ENCODE measurements around the gene ABCA9.
A peak's percentile ranks its signal among the peaks of the same experiment; 100 is the strongest.
"Not testable (repeated sequence)": the region's sequence is repeated elsewhere in the genome, so short reads cannot be mapped to it uniquely, and the experiment has no call there.

Gene ABCA9

GRCh38 chr17:69071233-69071586 is 10.5 kb upstream of the ABCA9 start:
- not testable (repeated sequence) for H3K4me3 ChIP-seq (ENCODE audit: insufficient read depth in 1 of 2, low read depth in 1 of 2, low read length in 2 of 2); H2BK5ac ChIP-seq (ENCODE audit: low read depth, low read length, poor library complexity, severe bottlenecking); H3K4me2 ChIP-seq (ENCODE audit: low read length, poor library complexity, severe bottlenecking); H3K79me1 ChIP-seq (replicated peaks; ENCODE audit: low read length, poor library complexity, severe bottlenecking); H2BK12ac ChIP-seq (ENCODE audit: low read length in 2 of 2); H4K8ac ChIP-seq (ENCODE audit: low read length); H3K9ac ChIP-seq (ENCODE audit: low read length); H3K4ac ChIP-seq (ENCODE audit: low read depth in 1 of 2, low read length in 2 of 2); H3K23ac ChIP-seq (ENCODE audit: low read length in 2 of 2); H4K91ac ChIP-seq (ENCODE audit: low read length); H2BK15ac ChIP-seq (ENCODE audit: low read depth, poor library complexity, severe bottlenecking); DNase-seq; H2BK120ac ChIP-seq (ENCODE audit: low read depth, low read length); H3K27ac ChIP-seq (ENCODE audit: low read length, poor library complexity, severe bottlenecking); H3K4me1 ChIP-seq (ENCODE audit: control insufficient read depth, insufficient read depth, low read depth, low read length); H2AK5ac ChIP-seq (ENCODE audit: low read length, severe bottlenecking); H2AFZ ChIP-seq (ENCODE audit: low read depth, low read length); H3K27me3 ChIP-seq (ENCODE audit: control insufficient read depth in 1 of 2, insufficient read depth in 1 of 2, low read length in 2 of 2); H3K18ac ChIP-seq (ENCODE audit: low read depth in 1 of 2, low read length in 2 of 2); H3K14ac ChIP-seq (ENCODE audit: low read length in 2 of 2)
- H3K36me3 ChIP-seq (ENCODE audit: control insufficient read depth in 1 of 2, insufficient read depth in 2 of 2, low read depth in 1 of 2, low read length in 2 of 2): peaks cover 0 to 33% of the 10 kb centered on the region in 2 experiments
- peaks cover 14% of the 10 kb centered on the region for H3K9me3 ChIP-seq (ENCODE audit: control insufficient read depth, low read length)
- 81% methylated on average over 4 of the region's 4 CpGs for WGBS

GRCh38 chr17:69070378-69071232 is 9.9 kb upstream of the ABCA9 start:
- DNase-seq; H3K4me1 ChIP-seq (ENCODE audit: control insufficient read depth, insufficient read depth, low read depth, low read length); H3K27ac ChIP-seq (ENCODE audit: low read length, poor library complexity, severe bottlenecking); H3K23ac ChIP-seq (ENCODE audit: low read length in 2 of 2); H3K4me2 ChIP-seq (ENCODE audit: low read length, poor library complexity, severe bottlenecking); H3K9ac ChIP-seq (ENCODE audit: low read length); H2BK120ac ChIP-seq (ENCODE audit: low read depth, low read length); H4K91ac ChIP-seq (ENCODE audit: low read length); H3K4me3 ChIP-seq (ENCODE audit: insufficient read depth in 1 of 2, low read depth in 1 of 2, low read length in 2 of 2); H3K79me1 ChIP-seq (replicated peaks; ENCODE audit: low read length, poor library complexity, severe bottlenecking); H3K27me3 ChIP-seq (ENCODE audit: control insufficient read depth in 1 of 2, insufficient read depth in 1 of 2, low read length in 2 of 2); H3K9me3 ChIP-seq (ENCODE audit: control insufficient read depth, low read length); H2BK5ac ChIP-seq (ENCODE audit: low read depth, low read length, poor library complexity, severe bottlenecking); H2AK5ac ChIP-seq (ENCODE audit: low read length, severe bottlenecking): not testable (repeated sequence)
- Histone ChIP-seq H4K8ac (ENCODE audit: low read length) (peak overlapping the region; percentile 60), H3K14ac (ENCODE audit: low read length in 2 of 2) (peak overlapping the region in 1 of 2 experiments; percentile 90), H2BK15ac (ENCODE audit: low read depth, poor library complexity, severe bottlenecking) (peak overlapping the region; percentile 7), H2AFZ (ENCODE audit: low read depth, low read length) (peak overlapping the region; percentile 18), H2BK12ac (ENCODE audit: low read length in 2 of 2) (peak overlapping the region in 1 of 2 experiments; percentile 52), H3K4ac (ENCODE audit: low read depth in 1 of 2, low read length in 2 of 2) (peak overlapping the region in 1 of 2 experiments; percentile 19), H3K18ac (ENCODE audit: low read depth in 1 of 2, low read length in 2 of 2) (peak overlapping the region in 1 of 2 experiments; percentile 5), H3K36me3 (ENCODE audit: control insufficient read depth in 1 of 2, insufficient read depth in 2 of 2, low read depth in 1 of 2, low read length in 2 of 2) (peaks cover 0 to 34% of the 10 kb centered on the region in 2 experiments)
- 82% methylated on average over 12 of the region's 12 CpGs for WGBS

- H3K9me3 ChIP-seq (ENCODE audit: control insufficient read depth, low read length): no peaks in the 10 kb centered on the region
- no peak overlapping the region for H3K18ac ChIP-seq (ENCODE audit: low read depth in 1 of 2, low read length in 2 of 2)
- no peak overlapping the region for H3K14ac ChIP-seq (ENCODE audit: low read length in 2 of 2)
- H3K27me3 ChIP-seq (ENCODE audit: control insufficient read depth in 1 of 2, insufficient read depth in 1 of 2, low read length in 2 of 2): no peaks in the 10 kb centered on the region
- no peak overlapping the region for H2BK5ac ChIP-seq (ENCODE audit: low read depth, low read length, poor library complexity, severe bottlenecking)
- 92% methylated on average over 3 of the region's 5 CpGs for WGBS
- H3K9ac ChIP-seq (ENCODE audit: low read length): no peak overlapping the region
- H2BK15ac ChIP-seq (ENCODE audit: low read depth, poor library complexity, severe bottlenecking): no peak overlapping the region
- no peak overlapping the region for H3K4me2 ChIP-seq (ENCODE audit: low read length, poor library complexity, severe bottlenecking)
- peaks cover 0 to 37% of the 10 kb centered on the region in 2 experiments for H3K36me3 ChIP-seq (ENCODE audit: control insufficient read depth in 1 of 2, insufficient read depth in 2 of 2, low read depth in 1 of 2, low read length in 2 of 2)
- H3K27ac ChIP-seq (ENCODE audit: low read length, poor library complexity, severe bottlenecking): no peak overlapping the region
- H2AFZ ChIP-seq (ENCODE audit: low read depth, low read length): no peak overlapping the region
- H2BK12ac ChIP-seq (ENCODE audit: low read length in 2 of 2): no peak overlapping the region
- H3K4me3 ChIP-seq (ENCODE audit: insufficient read depth in 1 of 2, low read depth in 1 of 2, low read length in 2 of 2): no peak overlapping the region
- H3K4ac ChIP-seq (ENCODE audit: low read depth in 1 of 2, low read length in 2 of 2): no peak overlapping the region
- DNase-seq: no peak
- H3K4me1 ChIP-seq (ENCODE audit: control insufficient read depth, insufficient read depth, low read depth, low read length): peaks cover 1% of the 10 kb centered on the region
- H2AK5ac ChIP-seq (ENCODE audit: low read length, severe bottlenecking): no peak overlapping the region
- no peak overlapping the region for H2BK120ac ChIP-seq (ENCODE audit: low read depth, low read length)
- H4K8ac ChIP-seq (ENCODE audit: low read length): no peak overlapping the region
- H4K91ac ChIP-seq (ENCODE audit: low read length): no peak overlapping the region
- H3K79me1 ChIP-seq (replicated peaks; ENCODE audit: low read length, poor library complexity, severe bottlenecking): no peaks in the 10 kb centered on the region
- H3K23ac ChIP-seq (ENCODE audit: low read length in 2 of 2): no peak overlapping the region
Observed at GRCh38 chr17:69069226-69069750, 8.6 kb upstream of the ABCA9 start.

GRCh38 chr17:69067274-69068047 is 6.7 kb upstream of the ABCA9 start:
- no peak overlapping the region for H3K14ac ChIP-seq (ENCODE audit: low read length in 2 of 2)
- no peaks in the 10 kb centered on the region for H3K79me1 ChIP-seq (replicated peaks; ENCODE audit: low read length, poor library complexity, severe bottlenecking)
- no peak overlapping the region for H3K27ac ChIP-seq (ENCODE audit: low read length, poor library complexity, severe bottlenecking)
- no peak overlapping the region for H3K23ac ChIP-seq (ENCODE audit: low read length in 2 of 2)
- no peak overlapping the region for H3K9ac ChIP-seq (ENCODE audit: low read length)
- no peak overlapping the region for H2BK5ac ChIP-seq (ENCODE audit: low read depth, low read length, poor library complexity, severe bottlenecking)
- no peak overlapping the region for H2BK120ac ChIP-seq (ENCODE audit: low read depth, low read length)
- no peak overlapping the region for H3K4me2 ChIP-seq (ENCODE audit: low read length, poor library complexity, severe bottlenecking)
- H4K8ac ChIP-seq (ENCODE audit: low read length): no peak overlapping the region
- no peak overlapping the region for H3K18ac ChIP-seq (ENCODE audit: low read depth in 1 of 2, low read length in 2 of 2)
- H3K4me1 ChIP-seq (ENCODE audit: control insufficient read depth, insufficient read depth, low read depth, low read length): peaks cover 1% of the 10 kb centered on the region
- no peak overlapping the region for H2BK12ac ChIP-seq (ENCODE audit: low read length in 2 of 2)
- H3K4me3 ChIP-seq (ENCODE audit: insufficient read depth in 1 of 2, low read depth in 1 of 2, low read length in 2 of 2): no peak overlapping the region
- peaks cover 0 to 37% of the 10 kb centered on the region in 2 experiments for H3K36me3 ChIP-seq (ENCODE audit: control insufficient read depth in 1 of 2, insufficient read depth in 2 of 2, low read depth in 1 of 2, low read length in 2 of 2)
- H3K4ac ChIP-seq (ENCODE audit: low read depth in 1 of 2, low read length in 2 of 2): no peak overlapping the region
- WGBS: 95% methylated on average over 4 of the region's 4 CpGs
- H3K9me3 ChIP-seq (ENCODE audit: control insufficient read depth, low read length): no peaks in the 10 kb centered on the region
- no peaks in the 10 kb centered on the region for H3K27me3 ChIP-seq (ENCODE audit: control insufficient read depth in 1 of 2, insufficient read depth in 1 of 2, low read length in 2 of 2)
- H2BK15ac ChIP-seq (ENCODE audit: low read depth, poor library complexity, severe bottlenecking): no peak overlapping the region
- no peak overlapping the region for H2AFZ ChIP-seq (ENCODE audit: low read depth, low read length)
- H2AK5ac ChIP-seq (ENCODE audit: low read length, severe bottlenecking): no peak overlapping the region
- no peak for DNase-seq
- H4K91ac ChIP-seq (ENCODE audit: low read length): no peak overlapping the region

Data from mesenchymal stem cell (in vitro differentiated cells and primary cell).